ENCODE data around the gene TBX2. TPM values are rescaled to one million over a fixed set of nuclear protein-coding genes. Genes with fewer than 3 reads are reported as not detected.
"Not testable (repeated sequence)": the region's sequence is repeated elsewhere in the genome, so short reads cannot be mapped to it uniquely, and the experiment has no call there.

Gene TBX2
- total RNA-seq, 2 experiments from 2014 or later, result not detected

DNA sequence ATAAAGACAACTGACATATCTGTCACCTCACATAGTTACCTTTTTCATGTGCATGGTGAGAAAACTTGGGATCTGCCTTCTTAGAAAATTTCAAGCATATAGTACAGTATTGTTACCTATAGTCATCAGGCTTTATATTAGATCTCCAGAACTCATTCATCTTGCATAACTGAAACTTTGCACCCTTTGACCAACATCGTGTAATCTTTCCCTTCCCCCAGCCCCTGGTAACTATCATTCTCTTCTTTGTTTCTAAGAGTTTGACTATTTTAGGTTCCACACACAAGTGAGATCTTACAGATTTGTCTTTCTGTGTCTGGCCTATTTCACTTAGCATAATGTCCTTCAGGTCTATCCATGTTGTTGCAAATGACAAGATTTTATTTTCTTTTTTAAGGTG lies 29.6 kb downstream of the TBX2 start:
- H3K4me1 Mint-ChIP-seq (ENCODE audit: low read depth), result no peaks in the 10 kb centered on the region
- CTCF ChIA-PET, result interaction anchor here (1.1 to 1.4 kb wide), 2 partner anchors 17 to 122 kb away, joined by 3 to 4 read pairs; no protein-coding TSS in a partner anchor
- ATAC-seq (no peak), DNase-seq (no peak)
- no peak overlapping the region for H3K27ac Mint-ChIP-seq
- POLR2A ChIA-PET, result no interaction called here
- peaks cover 11% of the 10 kb centered on the region for H3K27me3 Mint-ChIP-seq
- H3K36me3 Mint-ChIP-seq (ENCODE audit: low read depth), result no peaks in the 10 kb centered on the region
- intact Hi-C loops (cut with micrococcal nuclease), result no loop called here
- H3K9me3 Mint-ChIP-seq, result no peaks in the 10 kb centered on the region
- TF ChIP-seq, protein P1, sequence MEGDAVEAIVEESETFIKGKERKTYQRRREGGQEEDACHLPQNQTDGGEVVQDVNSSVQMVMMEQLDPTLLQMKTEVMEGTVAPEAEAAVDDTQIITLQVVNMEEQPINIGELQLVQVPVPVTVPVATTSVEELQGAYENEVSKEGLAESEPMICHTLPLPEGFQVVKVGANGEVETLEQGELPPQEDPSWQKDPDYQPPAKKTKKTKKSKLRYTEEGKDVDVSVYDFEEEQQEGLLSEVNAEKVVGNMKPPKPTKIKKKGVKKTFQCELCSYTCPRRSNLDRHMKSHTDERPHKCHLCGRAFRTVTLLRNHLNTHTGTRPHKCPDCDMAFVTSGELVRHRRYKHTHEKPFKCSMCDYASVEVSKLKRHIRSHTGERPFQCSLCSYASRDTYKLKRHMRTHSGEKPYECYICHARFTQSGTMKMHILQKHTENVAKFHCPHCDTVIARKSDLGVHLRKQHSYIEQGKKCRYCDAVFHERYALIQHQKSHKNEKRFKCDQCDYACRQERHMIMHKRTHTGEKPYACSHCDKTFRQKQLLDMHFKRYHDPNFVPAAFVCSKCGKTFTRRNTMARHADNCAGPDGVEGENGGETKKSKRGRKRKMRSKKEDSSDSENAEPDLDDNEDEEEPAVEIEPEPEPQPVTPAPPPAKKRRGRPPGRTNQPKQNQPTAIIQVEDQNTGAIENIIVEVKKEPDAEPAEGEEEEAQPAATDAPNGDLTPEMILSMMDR (IDR thresholded peaks at IDR 0.05), result no peak
- H3K4me3 Mint-ChIP-seq, result no peak overlapping the region

DNA sequence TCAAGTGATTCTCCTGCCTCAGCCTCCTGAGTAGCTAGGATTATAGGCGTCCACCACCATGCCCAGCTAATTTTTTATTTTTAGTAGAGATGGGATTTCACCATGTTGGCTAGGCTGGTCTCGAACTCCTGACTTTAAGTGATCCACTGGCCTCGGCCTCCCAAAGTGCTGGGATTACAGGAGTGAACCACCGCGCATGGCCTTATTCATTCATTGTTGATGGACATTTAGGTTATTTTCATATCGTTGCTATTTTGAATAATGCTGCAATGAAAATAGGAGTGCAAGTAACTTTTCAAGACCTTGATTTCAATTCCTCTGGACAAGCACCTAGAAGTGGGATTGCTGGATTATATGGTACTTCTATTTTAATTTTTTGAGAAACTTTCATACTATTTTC lies 30.2 kb downstream of the TBX2 start:
- H3K4me1 Mint-ChIP-seq (ENCODE audit: low read depth); POLR2A ChIA-PET; H3K9me3 Mint-ChIP-seq; intact Hi-C loops (cut with micrococcal nuclease); ATAC-seq; DNase-seq; H3K4me3 Mint-ChIP-seq; H3K27ac Mint-ChIP-seq; H3K36me3 Mint-ChIP-seq (ENCODE audit: low read depth): not testable (repeated sequence)
- CTCF ChIA-PET, result interaction anchor here (1.4 kb wide), 1 partner anchor 17 kb away, joined by 4 read pairs; no protein-coding TSS in a partner anchor
- H3K27me3 Mint-ChIP-seq, result peaks cover 15% of the 10 kb centered on the region

DNA sequence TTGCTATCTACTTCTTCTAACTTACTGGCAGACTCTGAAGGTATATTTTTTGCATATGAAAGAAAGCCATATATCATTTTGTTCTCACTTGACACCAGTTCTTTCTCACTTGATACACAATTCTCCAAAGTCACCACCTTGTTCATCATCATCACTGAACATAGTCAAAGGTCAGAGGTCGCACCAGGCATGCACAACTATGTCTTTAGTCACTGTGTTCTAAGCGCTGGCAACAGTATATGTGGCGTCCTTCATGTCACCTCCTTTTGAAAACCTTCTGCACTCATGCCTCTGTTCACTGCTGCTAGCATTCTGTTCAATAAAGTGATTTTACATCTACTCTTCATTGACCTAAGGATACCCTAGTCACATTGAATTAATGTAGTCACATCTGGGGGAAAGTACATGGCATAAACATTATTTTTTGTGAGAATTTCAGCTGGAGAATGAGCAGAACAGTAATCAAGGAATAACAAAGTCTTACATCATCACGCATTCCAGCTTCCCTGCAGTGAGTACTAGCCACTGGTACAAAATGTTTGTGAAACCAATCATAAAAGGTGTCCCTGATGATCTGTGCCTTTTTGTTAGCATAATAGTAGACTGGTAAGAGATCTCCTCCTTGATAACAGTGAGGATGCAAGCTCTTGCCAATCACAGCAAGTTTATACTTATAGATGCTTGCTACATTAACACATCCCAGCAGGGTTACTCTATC lies 32.1 kb downstream of the TBX2 start:
- Mint-ChIP-seq H3K9me3 (no peaks in the 10 kb centered on the region), H3K27me3 (peaks cover 16% of the 10 kb centered on the region), H3K36me3 (ENCODE audit: low read depth) (no peaks in the 10 kb centered on the region), H3K4me3 (no peak overlapping the region), H3K27ac (no peak overlapping the region), H3K4me1 (ENCODE audit: low read depth) (no peaks in the 10 kb centered on the region)
- CTCF ChIA-PET, result no interaction called here
- TF ChIP-seq, protein P1 (IDR thresholded peaks at IDR 0.05), result no peak
- DNase-seq (no peak), ATAC-seq (no peak)
- POLR2A ChIA-PET, result no interaction called here
- intact Hi-C loops (cut with micrococcal nuclease), result no loop called here

DNA sequence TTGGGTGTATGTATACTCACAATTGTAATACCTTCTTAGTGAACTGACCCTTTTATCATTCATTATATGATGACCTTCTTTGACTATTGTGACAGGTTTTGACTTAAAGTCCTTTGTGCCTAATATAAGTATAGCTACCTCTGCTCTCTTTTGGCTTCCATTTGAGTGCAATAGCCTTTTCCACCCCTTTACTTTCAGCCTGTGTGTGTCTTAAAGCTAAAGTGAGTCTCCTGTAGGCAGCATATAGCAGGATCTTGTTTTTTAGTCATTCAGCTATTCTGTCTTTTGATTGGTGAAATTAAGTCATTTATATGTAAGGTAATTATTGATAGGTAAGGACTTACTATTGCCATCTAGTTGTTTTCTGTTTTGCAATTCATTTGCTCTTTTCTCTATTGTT lies 36.6 kb downstream of the TBX2 start:
- H3K4me1 Mint-ChIP-seq (ENCODE audit: low read depth), result no peaks in the 10 kb centered on the region
- intact Hi-C loops (cut with micrococcal nuclease), result no loop called here
- H3K9me3 Mint-ChIP-seq, result peaks cover 12% of the 10 kb centered on the region
- no peak for DNase-seq
- no peaks in the 10 kb centered on the region for H3K36me3 Mint-ChIP-seq (ENCODE audit: low read depth)
- H3K4me3 Mint-ChIP-seq, result no peak overlapping the region
- ChIA-PET POLR2A (no interaction called here), CTCF (interaction anchor here (2.7 kb wide), 1 partner anchor 19 kb away, joined by 7 read pairs; no protein-coding TSS in a partner anchor)
- TF ChIP-seq, protein P1 (IDR thresholded peaks at IDR 0.05), result no peak
- ATAC-seq, result no peak
- peaks cover 37% of the 10 kb centered on the region for H3K27me3 Mint-ChIP-seq
- H3K27ac Mint-ChIP-seq, result no peak overlapping the region

DNA sequence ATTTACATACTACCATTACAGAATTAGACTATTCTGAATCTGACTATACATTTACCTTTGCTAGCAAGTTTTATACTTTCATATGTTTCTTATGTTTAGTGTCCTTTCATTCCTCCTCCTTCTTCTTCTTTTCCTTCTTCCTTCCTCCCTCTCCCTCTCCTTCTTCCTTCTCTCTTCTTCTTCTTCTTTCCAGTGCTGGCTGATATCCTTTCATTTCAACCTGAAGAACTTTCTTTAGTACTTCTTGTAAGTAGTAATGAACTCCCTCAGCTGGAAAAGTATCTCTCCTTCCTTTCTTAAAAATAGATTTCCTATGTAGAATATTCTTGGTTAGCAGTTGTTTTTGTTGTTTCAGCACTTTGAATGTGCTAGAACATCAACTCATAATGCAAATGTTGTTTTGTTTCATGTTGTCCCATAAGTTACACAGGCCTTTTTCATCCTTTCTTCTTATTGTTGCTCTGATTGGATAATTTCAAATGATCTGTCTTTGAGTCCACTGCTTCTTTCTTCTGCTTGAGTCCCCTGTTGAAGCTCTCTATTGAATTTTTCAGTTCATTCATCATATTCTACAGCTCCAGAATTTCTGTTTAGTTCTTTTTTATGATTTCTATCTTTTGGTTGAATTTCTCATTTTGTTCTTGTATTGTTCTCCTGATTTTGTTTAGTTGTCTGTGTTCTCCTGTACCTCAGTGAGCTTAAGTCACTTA lies 37.5 kb downstream of the TBX2 start:
- ATAC-seq (no peak), DNase-seq (no peak)
- TF ChIP-seq, protein P1 (IDR thresholded peaks at IDR 0.05), result no peak
- intact Hi-C loops (cut with micrococcal nuclease), result no loop called here
- ChIA-PET CTCF (interaction anchor here (0.9 to 2.7 kb wide), 3 partner anchors 10 to 24 kb away, joined by 3 to 7 read pairs (median 3); no protein-coding TSS in a partner anchor), POLR2A (no interaction called here)
- H3K4me1 Mint-ChIP-seq (ENCODE audit: low read depth), result no peaks in the 10 kb centered on the region
- H3K4me3 Mint-ChIP-seq, result no peak overlapping the region
- no peak overlapping the region for H3K27ac Mint-ChIP-seq
- peaks cover 41% of the 10 kb centered on the region for H3K27me3 Mint-ChIP-seq
- H3K9me3 Mint-ChIP-seq, result peaks cover 12% of the 10 kb centered on the region
- no peaks in the 10 kb centered on the region for H3K36me3 Mint-ChIP-seq (ENCODE audit: low read depth)

Measured in activated CD8-positive, alpha-beta T cell treated with anti-CD3 and anti-CD28 coated beads for 36 hours (primary cell).